GM23338 (cell line): Measurements from ENCODE around the gene TSKS.

Experiments used
- CREB1 ChIP-seq: fragments of 250-450 bp; sonication (Bioruptor Pico); IDR thresholded peaks from 2 replicates; pipeline ENCODE4 v1.5.0; 2020; ENCODE audit warnings: low read depth, mild to moderate bottlenecking, moderate library complexity
- CTCF ChIP-seq, 2 experiments: fragments of 200-600 bp in 1 of 2; sonication (generic) in 1 of 2; conservative IDR thresholded peaks; 2 replicates each; pipeline versions ENCODE4 v1.5.1 to v1.6.1; 2016 to 2017; ENCODE audit warnings: antibody characterized with exemption in 2 of 2, low read depth in 2 of 2, mild to moderate bottlenecking in 2 of 2, moderate library complexity in 1 of 2
- EZH2 ChIP-seq: fragments of 200-600 bp; sonication (generic); IDR thresholded peaks from one replicate; pipeline ENCODE4 v1.8.0; 2017; ENCODE audit warnings: antibody characterized with exemption, mild to moderate bottlenecking, low read depth; ENCODE audit not compliant: unreplicated experiment
- EZH2phosphoT487 ChIP-seq: fragments of 200-600 bp; sonication (generic); IDR thresholded peaks from one replicate; pipeline ENCODE4 v1.8.1; 2018; ENCODE audit warnings: antibody characterized with exemption; ENCODE audit not compliant: unreplicated experiment
- REST ChIP-seq: IDR thresholded peaks from one replicate; pipeline ENCODE4 v1.6.1; 2018; ENCODE audit warnings: antibody characterized with exemption; ENCODE audit not compliant: unreplicated experiment
- ZNF114 ChIP-seq: fragments of 250-450 bp; sonication (Bioruptor Pico); IDR thresholded peaks from 2 replicates; pipeline ENCODE4 v1.5.0; 2020; ENCODE audit warnings: mild to moderate bottlenecking, moderate library complexity

GRCh38 chr19:49781394-49781793, 18.3 kb upstream of the TSKS start:
- TF ChIP-seq CTCF (conservative IDR thresholded peaks at IDR 0.05; ENCODE audit: low read depth in 2 of 2) (no peak), EZH2 (no peak), EZH2phosphoT487 (no peak), ZNF114 (CRISPR knock-in tag) (no peak), REST (no peak), CREB1 (CRISPR knock-in tag) (no peak)
